LHCN-M2 (cell line): ENCODE measurements around the gene WWP2. TPM values are rescaled to one million over a fixed set of nuclear protein-coding genes. Genes with fewer than 3 reads are reported as not detected.
A peak's percentile ranks its signal among the peaks of the same experiment; 100 is the strongest.

ENCODE experiments used
- DNase-seq: peaks from one replicate; pipeline ENCODE4 v3.0.0-alpha.2; 2012; ENCODE audit warnings: low read depth
- total RNA-seq: library from RNA; depleted of rRNA; stranded (reverse); fragments of >200 nt; gene quantifications from 2 replicates; pipeline ENCODE4 v1.2.3, GENCODE V29; 2014

Gene WWP2
- total RNA-seq, 1 experiment from 2014 or later: 20.8 TPM

GRCh38 chr16:69889295-69889964 lies 127.3 kb downstream of the WWP2 start:
- DNase-seq: no peak

GRCh38 chr16:69890114-69890891 lies 128.2 kb downstream of the WWP2 start:
- no peak for DNase-seq

GRCh38 chr16:69890892-69891282 lies 128.8 kb downstream of the WWP2 start:
- DNase-seq: no peak

- no peak for DNase-seq
These were observed 130.2 kb downstream of the WWP2 start for GRCh38 chr16:69892378-69892777.

- DNase-seq: no peak
These were observed 131.0 kb downstream of the WWP2 start for GRCh38 chr16:69893106-69893505.

- DNase-seq: no peak
These were observed 132.5 kb downstream of the WWP2 start for GRCh38 chr16:69894676-69895075.

- no peak for DNase-seq
These were observed 141.8 kb downstream of the WWP2 start for GRCh38 chr16:69903865-69904415.

- DNase-seq: no peak
These were observed 142.5 kb downstream of the WWP2 start for GRCh38 chr16:69904495-69905170.

GRCh38 chr16:69905171-69905555 lies 143.0 kb downstream of the WWP2 start:
- no peak for DNase-seq

GRCh38 chr16:69906838-69907401 lies 144.8 kb downstream of the WWP2 start:
- DNase-seq: peak; percentile 61

- DNase-seq: no peak
These were observed 146.9 kb downstream of the WWP2 start for GRCh38 chr16:69909043-69909442.

GRCh38 chr16:69909760-69910159 lies 147.6 kb downstream of the WWP2 start:
- no peak for DNase-seq

- no peak for DNase-seq
These were observed 148.8 kb downstream of the WWP2 start for GRCh38 chr16:69910964-69911363.

GRCh38 chr16:69916462-69916861 lies 154.3 kb downstream of the WWP2 start:
- DNase-seq: no peak

GRCh38 chr16:69917311-69917710 lies 155.2 kb downstream of the WWP2 start:
- no peak for DNase-seq

- peak; percentile 89 for DNase-seq
These were observed 155.6 kb downstream of the WWP2 start for GRCh38 chr16:69917739-69918138.

GRCh38 chr16:69918241-69918640 lies 156.1 kb downstream of the WWP2 start:
- peak; percentile 31 for DNase-seq

GRCh38 chr16:69921127-69921526 lies 159.0 kb downstream of the WWP2 start:
- DNase-seq: peak; percentile 37

GRCh38 chr16:69922200-69922599 lies 160.1 kb downstream of the WWP2 start:
- DNase-seq: no peak

GRCh38 chr16:69924041-69924775 lies 162.1 kb downstream of the WWP2 start:
- DNase-seq: no peak

GRCh38 chr16:69924777-69925191 lies 162.7 kb downstream of the WWP2 start:
- no peak for DNase-seq
